Activated naive CD4-positive, alpha-beta T cell (primary cell): ENCODE results near the gene MYH15.

Source experiments
- DNase-seq, 4 experiments: peaks; one replicate each; lab custom pipeline; 2025; lab: John Stamatoyannopoulos, UW

MYH15 gene

DNA sequence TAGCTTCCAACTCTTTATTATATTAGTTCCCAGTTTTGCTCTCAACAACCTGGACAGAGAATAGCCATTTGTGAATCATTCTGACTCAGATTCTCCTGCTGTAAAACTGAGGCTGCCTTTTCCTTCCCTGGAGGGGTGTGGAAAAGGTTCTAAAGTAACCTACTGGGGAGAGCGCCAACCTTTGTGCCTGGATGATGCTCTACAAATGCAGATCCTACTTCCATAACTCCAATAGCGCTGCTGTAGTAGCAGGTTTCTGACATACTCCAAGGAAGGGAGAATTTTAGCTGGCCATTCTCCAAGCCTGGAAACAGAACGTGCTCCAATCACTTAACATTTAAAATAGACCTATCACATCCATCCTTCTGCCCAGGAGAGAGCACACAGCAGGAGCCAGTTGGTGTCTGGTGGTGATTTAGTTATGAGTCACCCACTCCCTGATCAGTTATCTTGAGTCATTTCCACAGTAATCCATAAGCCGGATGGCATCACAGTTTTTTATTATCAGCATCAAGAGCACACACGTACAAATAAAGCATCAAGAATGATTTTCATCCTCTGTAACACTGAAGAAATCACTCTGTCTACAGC, 38.3 kb downstream of the MYH15 start:
- no peak for DNase-seq

- no peak for DNase-seq
Observed at GRCh38 chr3:108471426-108471825, 39.0 kb downstream of the MYH15 start.

DNA sequence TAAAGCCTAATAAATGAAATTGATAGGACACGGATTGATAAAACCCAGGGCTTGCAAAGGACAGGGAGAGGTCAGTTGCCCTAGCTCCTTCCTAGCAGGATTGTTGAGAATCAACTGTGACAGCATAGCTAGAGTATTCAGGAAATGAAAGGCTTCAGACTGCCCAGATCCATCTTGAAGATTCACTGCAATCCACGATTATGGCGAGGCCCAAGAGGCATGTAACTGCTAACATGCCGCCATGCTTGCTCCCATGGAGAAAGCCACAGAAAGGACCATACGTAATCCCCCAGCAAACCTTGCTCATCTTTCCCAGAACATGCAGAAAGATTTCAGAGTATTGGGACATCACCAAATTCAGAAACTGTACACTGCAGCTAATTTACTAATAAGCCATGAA, 41.3 kb downstream of the MYH15 start:
- no peak for DNase-seq

- DNase-seq, result no peak
Observed at GRCh38 chr3:108468577-108468976, 41.8 kb downstream of the MYH15 start.

DNA sequence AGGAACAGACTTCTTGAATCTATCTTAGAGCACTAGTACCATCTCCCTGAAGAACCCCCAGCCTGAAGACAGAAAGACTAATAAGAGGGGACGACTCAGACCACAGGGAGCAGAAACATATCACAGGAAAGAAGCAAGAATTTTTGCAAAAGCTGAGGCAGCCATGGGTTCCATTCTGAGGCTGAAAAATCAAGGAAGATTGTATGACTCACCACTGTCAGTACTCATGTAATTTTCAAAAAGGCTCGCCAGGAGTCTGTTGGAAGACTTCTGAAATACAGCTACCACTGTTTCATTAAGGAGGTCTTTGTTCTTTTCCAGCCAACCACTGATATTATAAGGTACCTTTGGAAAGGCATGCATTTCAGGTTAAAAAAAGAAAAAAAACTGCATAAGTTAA, 47.5 kb downstream of the MYH15 start:
- no peak for DNase-seq

DNA sequence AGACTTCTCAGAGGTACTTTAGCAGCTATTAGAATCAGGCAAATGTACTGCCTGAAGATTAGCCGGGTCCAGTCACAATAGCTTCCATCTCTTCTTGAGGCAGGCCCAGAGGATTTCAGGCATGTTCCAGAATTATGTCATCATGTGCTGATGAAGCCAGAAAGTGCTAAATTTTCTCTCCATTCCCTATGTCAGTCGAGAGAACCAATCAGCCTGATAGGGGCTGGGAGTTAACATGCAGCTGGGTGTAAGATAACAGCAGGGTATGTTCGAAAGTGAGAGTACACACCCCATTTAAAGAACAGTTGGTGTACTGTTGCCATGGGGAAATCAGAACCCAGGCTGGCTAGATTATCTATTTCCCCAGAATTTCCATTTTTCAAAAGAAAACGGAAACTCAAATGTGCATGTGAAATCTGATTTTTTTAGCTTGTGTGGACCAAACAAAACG, 48.7 kb downstream of the MYH15 start:
- DNase-seq, result no peak

DNA sequence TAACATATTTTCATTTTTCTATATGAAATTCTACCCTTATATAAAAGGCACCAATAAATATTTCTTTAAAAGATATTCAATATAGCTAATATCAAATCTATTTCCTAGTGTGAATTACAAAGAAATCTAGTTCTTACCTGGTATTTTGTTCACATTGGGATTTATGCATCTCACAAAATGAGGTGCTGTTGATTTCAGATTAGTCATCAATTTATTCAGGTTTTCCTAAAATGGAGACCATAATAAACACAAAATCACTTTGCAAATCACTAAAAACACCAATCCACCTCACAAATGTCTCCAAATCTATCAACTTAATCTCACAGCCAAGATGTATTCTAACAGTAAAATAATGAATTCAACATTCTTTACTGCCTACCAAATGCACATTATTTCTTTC, 51.2 kb downstream of the MYH15 start:
- no peak for DNase-seq

- DNase-seq, result no peak
Observed at GRCh38 chr3:108455212-108455705, 55.1 kb downstream of the MYH15 start.

DNA sequence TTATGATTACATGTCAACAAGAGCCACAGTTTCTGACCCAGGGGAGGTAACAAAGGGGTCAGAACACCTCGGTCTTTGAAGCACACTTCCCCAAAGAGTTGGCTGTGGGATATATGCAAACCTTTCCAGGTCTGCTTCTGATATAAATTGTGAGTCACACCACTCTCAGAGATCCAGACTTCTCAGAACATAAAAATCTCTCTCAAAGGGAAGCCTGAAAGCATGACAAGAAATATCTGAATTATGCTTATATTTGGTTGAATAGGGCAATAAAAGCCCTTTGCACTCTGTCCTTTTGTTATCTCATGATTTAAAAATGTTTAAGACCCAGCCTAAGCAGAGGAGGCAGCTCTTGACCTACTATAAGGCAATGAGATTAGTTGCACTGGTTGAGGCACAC, 56.8 kb downstream of the MYH15 start:
- no peak for DNase-seq

DNA sequence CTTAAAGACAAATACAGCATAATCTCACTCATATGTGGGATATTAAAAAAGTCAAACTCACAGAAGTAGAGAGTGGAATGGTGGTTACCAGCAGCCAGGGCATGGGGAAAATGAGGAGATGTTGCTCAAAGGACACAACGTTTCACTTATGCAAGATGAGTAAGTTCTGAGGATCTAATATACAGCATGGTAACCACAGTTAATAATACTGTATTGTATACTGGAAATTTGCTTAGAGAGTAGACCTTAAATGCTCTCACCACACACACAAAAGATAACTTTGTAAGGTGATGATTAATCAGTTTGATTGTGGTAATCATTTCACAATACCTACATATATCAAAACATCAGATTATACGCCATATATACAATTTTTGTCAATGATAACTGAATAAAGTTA, 60.0 kb downstream of the MYH15 start:
- DNase-seq, result no peak

- DNase-seq, result no peak
Observed at GRCh38 chr3:108448593-108448992, 61.8 kb downstream of the MYH15 start.

- no peak for DNase-seq
Observed at GRCh38 chr3:108447096-108447847, 63.1 kb downstream of the MYH15 start.

DNA sequence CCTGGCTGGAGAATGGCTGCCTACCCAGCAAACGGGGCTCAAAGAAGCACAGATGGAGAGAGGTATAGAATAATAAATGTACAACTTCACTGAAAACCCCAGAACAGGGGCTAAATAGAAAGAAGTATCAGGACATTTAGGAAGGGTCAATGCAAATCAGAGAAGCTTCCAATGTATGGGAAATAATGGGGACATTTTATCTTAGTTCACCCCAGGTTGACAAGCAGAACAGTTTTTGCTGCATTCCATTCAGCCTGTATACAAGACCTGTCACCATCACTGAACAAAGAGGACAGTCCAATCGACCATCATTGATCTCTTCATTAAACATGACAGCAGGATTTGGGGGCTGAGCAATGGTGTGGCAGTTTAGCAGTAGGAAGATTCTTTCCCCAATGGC, 68.1 kb downstream of the MYH15 start:
- DNase-seq, result no peak

- DNase-seq, result no peak
Observed at GRCh38 chr3:108441518-108441917, 68.9 kb downstream of the MYH15 start.

- DNase-seq, result no peak
Observed at GRCh38 chr3:108441071-108441507, 69.3 kb downstream of the MYH15 start.

DNA sequence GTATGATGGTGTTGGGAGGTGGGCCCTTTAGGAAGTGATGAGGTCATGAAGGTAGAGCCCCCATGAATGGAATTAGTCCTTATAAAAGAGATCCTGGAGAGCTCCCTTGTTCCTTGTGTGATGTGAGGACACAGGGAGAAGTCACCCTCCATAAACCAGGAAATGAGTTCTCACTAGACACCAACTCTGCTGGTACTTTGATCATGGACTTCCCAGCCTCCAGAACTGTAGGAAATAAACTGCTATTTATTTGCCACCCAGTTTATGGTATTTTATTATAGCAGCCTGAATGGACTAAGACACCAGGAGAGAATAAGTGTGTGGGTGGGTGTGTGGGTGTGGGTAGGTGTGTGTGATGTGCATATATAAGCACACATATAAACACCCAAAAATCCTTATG, 71.9 kb downstream of the MYH15 start:
- DNase-seq, result no peak

- no peak for DNase-seq
Observed at GRCh38 chr3:108437439-108437838, 73.0 kb downstream of the MYH15 start.

DNA sequence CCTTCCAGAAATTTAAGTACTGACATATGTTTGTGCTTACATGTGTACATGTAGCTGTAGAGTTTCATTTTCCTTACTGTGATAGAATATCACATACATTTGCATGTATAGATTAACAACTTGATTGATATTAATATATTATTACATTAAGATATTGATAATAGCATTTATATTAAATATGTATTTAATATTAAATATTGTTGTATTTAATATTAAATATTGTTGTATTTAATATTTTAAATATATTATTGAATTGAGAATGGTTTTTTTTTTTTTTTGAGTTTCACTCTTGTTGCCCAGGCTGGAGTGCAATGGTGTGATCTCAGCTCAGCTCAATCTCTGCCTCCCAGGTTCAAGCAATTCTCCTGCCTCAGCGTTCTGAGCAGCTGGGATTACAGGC, 76.5 kb downstream of the MYH15 start:
- no peak for DNase-seq

DNA sequence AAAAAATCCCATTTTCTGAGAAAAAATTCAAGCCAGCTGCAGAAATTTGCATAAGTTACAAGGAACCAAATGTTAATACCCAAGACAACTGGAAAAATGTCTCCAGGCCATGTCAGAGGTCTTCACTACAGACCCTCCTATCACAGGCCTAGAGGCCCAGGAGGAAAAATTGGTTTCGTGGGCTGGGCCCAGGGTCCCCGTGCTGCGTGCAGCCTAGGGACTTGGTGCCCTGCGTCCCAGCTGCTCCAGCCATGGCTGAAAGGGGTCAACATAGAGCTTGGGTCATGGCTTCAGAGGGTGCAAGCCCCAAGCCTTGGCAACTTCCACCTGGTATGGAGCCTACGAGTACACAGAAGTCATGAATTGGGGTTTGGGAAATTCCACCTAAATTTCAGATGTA, 78.0 kb downstream of the MYH15 start:
- DNase-seq, result no peak

DNA sequence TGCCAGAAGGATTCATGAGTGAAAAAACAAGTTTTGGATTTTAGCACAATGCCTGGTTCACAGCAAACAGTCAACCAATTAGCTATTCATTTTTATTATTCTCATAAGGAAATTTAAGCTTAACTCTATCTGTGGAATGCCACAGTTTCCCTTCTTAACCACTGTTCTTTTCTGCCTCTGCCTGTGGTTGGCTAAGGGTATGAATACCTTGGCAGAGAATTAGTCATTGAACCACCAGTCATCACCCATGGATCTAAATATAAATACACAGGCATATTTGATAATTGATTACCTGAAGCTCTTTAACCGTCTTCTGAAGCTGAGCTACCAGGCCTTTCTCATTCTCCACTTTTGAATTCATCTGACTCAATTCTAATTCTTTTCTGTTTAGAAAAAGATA, 79.9 kb downstream of the MYH15 start:
- no peak for DNase-seq

DNA sequence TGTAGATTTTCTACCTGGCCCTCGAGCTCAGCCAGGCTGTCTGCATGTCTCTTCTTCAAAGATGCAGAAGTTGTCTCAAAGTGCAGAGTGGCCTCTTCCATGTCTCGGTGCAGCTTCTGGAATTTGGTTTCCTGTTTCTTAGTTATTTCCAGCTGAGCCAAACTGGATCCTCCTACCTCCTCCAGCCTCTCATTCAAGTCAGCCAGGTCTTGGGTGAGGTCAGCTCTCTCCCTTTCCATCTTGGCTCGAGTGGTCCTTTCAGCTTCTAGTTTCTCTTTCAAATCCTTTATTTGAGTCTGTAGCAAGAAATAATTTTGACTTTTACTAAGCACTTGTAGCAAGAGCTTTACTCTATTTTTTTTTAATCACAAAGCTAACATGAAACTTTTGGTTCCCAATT, 81.8 kb downstream of the MYH15 start:
- no peak for DNase-seq

DNA sequence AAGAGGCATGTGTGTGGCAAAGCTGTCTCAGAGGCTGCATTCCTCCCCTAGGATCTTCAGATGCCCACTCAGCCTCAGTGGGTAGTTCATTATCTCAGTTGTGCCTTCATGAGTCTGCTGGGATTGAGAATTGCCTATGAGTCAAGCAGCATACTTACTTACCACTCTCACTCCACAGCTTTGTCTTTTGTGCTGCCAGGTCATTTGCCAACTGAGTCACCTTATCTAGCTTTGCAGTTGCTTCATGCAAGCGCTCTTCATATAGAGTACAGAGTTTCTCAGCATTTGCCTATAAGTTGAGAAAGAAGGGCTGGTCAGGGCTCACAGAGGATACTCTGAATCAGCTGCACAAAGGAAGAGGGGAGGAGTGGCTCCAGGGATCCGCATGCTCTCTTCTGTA, 89.5 kb downstream of the MYH15 start:
- DNase-seq, result no peak

GRCh38 chr3:108416111-108416869, 94.1 kb downstream of the MYH15 start:
- DNase-seq, result no peak
